ENCODE measurements around the gene RNPEPL1.

- TF ChIP-seq CTCF (conservative IDR thresholded peaks at IDR 0.05; ENCODE audit: low read depth, low read length) (no peak), EZH2phosphoT487 (IDR thresholded peaks at IDR 0.05; ENCODE audit: borderline replicate concordance, low read length) (no peak)
Measured at GRCh38 chr2:240576036-240576435, 7.8 kb downstream of the RNPEPL1 start.

All from PC-3 (cell line).